ENCODE measurements around the gene CCDC171. TPM values are rescaled to one million over a fixed set of nuclear protein-coding genes. Genes with fewer than 3 reads are reported as not detected.

The CCDC171 gene
- total RNA-seq, 4 donors from 2014 or later: 1.1 to 5.1 (median 3.6) TPM

GRCh38 chr9:15714746-15715145, 161.9 kb downstream of the CCDC171 start:
- Histone ChIP-seq H3K36me3 (no peaks in the 10 kb centered on the region), H3K27me3 (no peaks in the 10 kb centered on the region), H3K9me3 (no peaks in the 10 kb centered on the region), H3K4me1 (no peaks in the 10 kb centered on the region), H3K27ac (no peak overlapping the region), H3K4me3 (no peak overlapping the region)
- DNase-seq: no peak
- TF ChIP-seq EP300 (IDR thresholded peaks at IDR 0.05; ENCODE audit: low read depth): no peak
- TF ChIP-seq POLR2A (IDR thresholded peaks at IDR 0.05): no peak
- TF ChIP-seq, protein P1, sequence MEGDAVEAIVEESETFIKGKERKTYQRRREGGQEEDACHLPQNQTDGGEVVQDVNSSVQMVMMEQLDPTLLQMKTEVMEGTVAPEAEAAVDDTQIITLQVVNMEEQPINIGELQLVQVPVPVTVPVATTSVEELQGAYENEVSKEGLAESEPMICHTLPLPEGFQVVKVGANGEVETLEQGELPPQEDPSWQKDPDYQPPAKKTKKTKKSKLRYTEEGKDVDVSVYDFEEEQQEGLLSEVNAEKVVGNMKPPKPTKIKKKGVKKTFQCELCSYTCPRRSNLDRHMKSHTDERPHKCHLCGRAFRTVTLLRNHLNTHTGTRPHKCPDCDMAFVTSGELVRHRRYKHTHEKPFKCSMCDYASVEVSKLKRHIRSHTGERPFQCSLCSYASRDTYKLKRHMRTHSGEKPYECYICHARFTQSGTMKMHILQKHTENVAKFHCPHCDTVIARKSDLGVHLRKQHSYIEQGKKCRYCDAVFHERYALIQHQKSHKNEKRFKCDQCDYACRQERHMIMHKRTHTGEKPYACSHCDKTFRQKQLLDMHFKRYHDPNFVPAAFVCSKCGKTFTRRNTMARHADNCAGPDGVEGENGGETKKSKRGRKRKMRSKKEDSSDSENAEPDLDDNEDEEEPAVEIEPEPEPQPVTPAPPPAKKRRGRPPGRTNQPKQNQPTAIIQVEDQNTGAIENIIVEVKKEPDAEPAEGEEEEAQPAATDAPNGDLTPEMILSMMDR (IDR thresholded peaks at IDR 0.05): no peak
- TF ChIP-seq POLR2AphosphoS5 (IDR thresholded peaks at IDR 0.05): no peak
- WGBS, 2 donors (ENCODE audit: low coverage in 1 of 2): 80 to 83% methylated on average over 1 of the region's 1 CpG
- in situ Hi-C loops (cut with MboI; ENCODE audit: low pct_ligation_motif_present in 1 of 4, low pct_unique_long_range_greater_than_20kb in 1 of 4, low sequenced_read_pairs in 3 of 4): no loop called here
- intact Hi-C loops (cut with DNase I; ENCODE audit: low total_unique reads): no loop called here

- in situ Hi-C loops (cut with MboI; ENCODE audit: low pct_ligation_motif_present in 1 of 4, low pct_unique_long_range_greater_than_20kb in 1 of 4, low sequenced_read_pairs in 3 of 4): no loop called here
- no peak for TF ChIP-seq EP300 (IDR thresholded peaks at IDR 0.05; ENCODE audit: low read depth)
- TF ChIP-seq POLR2AphosphoS5 (IDR thresholded peaks at IDR 0.05): no peak
- Histone ChIP-seq H3K4me1 (no peaks in the 10 kb centered on the region), H3K27me3 (no peaks in the 10 kb centered on the region), H3K36me3 (no peaks in the 10 kb centered on the region), H3K4me3 (no peak overlapping the region), H3K27ac (no peak overlapping the region), H3K9me3 (no peaks in the 10 kb centered on the region)
- 89% methylated on average over 5 of the region's 5 CpGs; no CpG with 5 or more reads in 1 of the 2 donors for WGBS, 2 donors (ENCODE audit: low coverage in 1 of 2)
- no peak for DNase-seq
- intact Hi-C loops (cut with DNase I; ENCODE audit: low total_unique reads): no loop called here
Observed at GRCh38 chr9:15717290-15717967, 164.6 kb downstream of the CCDC171 start.

- H3K36me3 ChIP-seq: no peaks in the 10 kb centered on the region
- in situ Hi-C loops (cut with MboI; ENCODE audit: low pct_ligation_motif_present in 1 of 4, low pct_unique_long_range_greater_than_20kb in 1 of 4, low sequenced_read_pairs in 3 of 4): no loop called here
- no peak overlapping the region for H3K4me3 ChIP-seq
- no peak overlapping the region for H3K27ac ChIP-seq
- no peaks in the 10 kb centered on the region for H3K27me3 ChIP-seq
- H3K9me3 ChIP-seq: no peaks in the 10 kb centered on the region
- no peak for DNase-seq
- intact Hi-C loops (cut with DNase I; ENCODE audit: low total_unique reads): no loop called here
- H3K4me1 ChIP-seq: no peaks in the 10 kb centered on the region
- TF ChIP-seq, protein P1 (IDR thresholded peaks at IDR 0.05): no peak
- TF ChIP-seq POLR2A (IDR thresholded peaks at IDR 0.05) (no peak), EP300 (IDR thresholded peaks at IDR 0.05; ENCODE audit: low read depth) (no peak), POLR2AphosphoS5 (IDR thresholded peaks at IDR 0.05) (no peak)
- 55% methylated on average over 1 of the region's 1 CpG; no CpG with 5 or more reads in 1 of the 2 donors for WGBS, 2 donors (ENCODE audit: low coverage in 1 of 2)
Observed at GRCh38 chr9:15718423-15718822, 165.6 kb downstream of the CCDC171 start.

DNA sequence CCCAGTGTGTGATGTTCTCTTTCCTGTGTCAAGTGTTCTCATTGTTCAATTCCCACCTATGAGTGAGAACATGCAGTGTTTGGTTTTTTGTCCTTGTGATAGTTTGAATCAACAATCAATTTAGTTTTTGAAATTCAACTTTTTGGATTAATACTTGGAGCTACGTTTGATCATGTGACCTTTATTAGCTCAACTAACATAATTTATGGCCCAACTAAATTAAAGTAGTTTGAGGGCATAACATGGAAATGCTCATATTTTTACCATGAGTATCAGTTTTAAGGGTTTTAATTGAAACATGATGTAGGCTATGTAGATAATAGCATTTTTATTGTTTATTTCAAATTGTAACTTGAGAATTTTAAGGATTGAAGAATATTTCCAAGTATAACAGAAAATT, 168.0 kb downstream of the CCDC171 start:
- WGBS, 2 donors (ENCODE audit: low coverage in 1 of 2): 73 to 74% methylated on average over 1 of the region's 1 CpG
- no peak for TF ChIP-seq POLR2A (IDR thresholded peaks at IDR 0.05)
- TF ChIP-seq, protein P1 (IDR thresholded peaks at IDR 0.05): no peak
- no peak for TF ChIP-seq EP300 (IDR thresholded peaks at IDR 0.05; ENCODE audit: low read depth)
- TF ChIP-seq POLR2AphosphoS5 (IDR thresholded peaks at IDR 0.05): no peak
- intact Hi-C loops (cut with DNase I; ENCODE audit: low total_unique reads): no loop called here
- no peaks in the 10 kb centered on the region for H3K9me3 ChIP-seq
- H3K4me1 ChIP-seq: no peaks in the 10 kb centered on the region
- no peak overlapping the region for H3K4me3 ChIP-seq
- in situ Hi-C loops (cut with MboI; ENCODE audit: low pct_ligation_motif_present in 1 of 4, low pct_unique_long_range_greater_than_20kb in 1 of 4, low sequenced_read_pairs in 3 of 4): no loop called here
- no peak for DNase-seq
- no peaks in the 10 kb centered on the region for H3K36me3 ChIP-seq
- no peak overlapping the region for H3K27ac ChIP-seq
- no peaks in the 10 kb centered on the region for H3K27me3 ChIP-seq

- H3K4me1 ChIP-seq: no peaks in the 10 kb centered on the region
- H3K9me3 ChIP-seq: no peaks in the 10 kb centered on the region
- WGBS, 2 donors (ENCODE audit: low coverage in 1 of 2): 68 to 76% methylated on average over 5 of the region's 5 CpGs
- H3K4me3 ChIP-seq: no peak overlapping the region
- DNase-seq: no peak
- H3K27me3 ChIP-seq: no peaks in the 10 kb centered on the region
- TF ChIP-seq, protein P1 (IDR thresholded peaks at IDR 0.05): no peak
- TF ChIP-seq EP300 (IDR thresholded peaks at IDR 0.05; ENCODE audit: low read depth): no peak
- TF ChIP-seq POLR2AphosphoS5 (IDR thresholded peaks at IDR 0.05): no peak
- TF ChIP-seq POLR2A (IDR thresholded peaks at IDR 0.05): no peak
- in situ Hi-C loops (cut with MboI; ENCODE audit: low pct_ligation_motif_present in 1 of 4, low pct_unique_long_range_greater_than_20kb in 1 of 4, low sequenced_read_pairs in 3 of 4) (no loop called here), intact Hi-C loops (cut with DNase I; ENCODE audit: low total_unique reads) (no loop called here)
- H3K27ac ChIP-seq: no peak overlapping the region
- H3K36me3 ChIP-seq: no peaks in the 10 kb centered on the region
Observed at GRCh38 chr9:15722888-15723287, 170.0 kb downstream of the CCDC171 start.
